Measurements from ENCODE around the gene KCNIP2. TPM values are rescaled to one million over a fixed set of nuclear protein-coding genes. Genes with fewer than 3 reads are reported as not detected.

KCNIP2 gene
- total RNA-seq, 2 donors from 2014 or later: 2.3 to 3.7 TPM

GRCh38 chr10:101858723-101859500 lies 15.3 kb upstream of the KCNIP2 start:
- intact Hi-C loops (cut with DNase I, micrococcal nuclease): no loop called here
- DNase-seq (no peak), ATAC-seq (no peak)

- no peak for ATAC-seq
- intact Hi-C loops (cut with DNase I, micrococcal nuclease): no loop called here
- no peak for DNase-seq
Observed at GRCh38 chr10:101857802-101858476, 14.3 kb upstream of the KCNIP2 start.

GRCh38 chr10:101856626-101857025 lies 13.0 kb upstream of the KCNIP2 start:
- ATAC-seq (no peak), DNase-seq (no peak)
- intact Hi-C loops (cut with DNase I, micrococcal nuclease): no loop called here

GRCh38 chr10:101851411-101852116 lies 8.0 kb upstream of the KCNIP2 start:
- intact Hi-C loops (cut with DNase I, micrococcal nuclease): no loop called here
- DNase-seq (no peak), ATAC-seq (no peak)

- intact Hi-C loops (cut with DNase I, micrococcal nuclease): no loop called here
- no peak for ATAC-seq
- DNase-seq: no peak
Observed at GRCh38 chr10:101850749-101851148, 7.1 kb upstream of the KCNIP2 start.

- intact Hi-C loops (cut with DNase I, micrococcal nuclease): loop anchor here in 1 of 2 donors (10.0 kb wide), 1 partner anchor 156 kb away; no protein-coding TSS in a partner anchor
- ATAC-seq: no peak
- no peak for DNase-seq
Observed at GRCh38 chr10:101848894-101849351, 5.3 kb upstream of the KCNIP2 start.

GRCh38 chr10:101848408-101848807 lies 4.8 kb upstream of the KCNIP2 start:
- no peak for ATAC-seq
- intact Hi-C loops (cut with DNase I, micrococcal nuclease): loop anchor here in 1 of 2 donors (10.0 kb wide), 1 partner anchor 156 kb away; no protein-coding TSS in a partner anchor

GRCh38 chr10:101845893-101846292 lies 2.3 kb upstream of the KCNIP2 start:
- intact Hi-C loops (cut with DNase I, micrococcal nuclease): loop anchor here in 1 of 2 donors (10.0 kb wide), 1 partner anchor 159 kb away; no protein-coding TSS in a partner anchor
- DNase-seq (no peak), ATAC-seq (no peak)

More at GRCh38 chr10:101848408-101848807, 4.8 kb upstream of the KCNIP2 start:
- no peak for DNase-seq

GRCh38 chr10:101841826-101842225 lies 1.8 kb downstream of the KCNIP2 start:
- ATAC-seq (no peak), DNase-seq (no peak)
- intact Hi-C loops (cut with DNase I, micrococcal nuclease): loop anchor here in 1 of 2 donors (10.0 kb wide), 1 partner anchor 163 kb away; no protein-coding TSS in a partner anchor

- intact Hi-C loops (cut with DNase I, micrococcal nuclease): loop anchor here in 1 of 2 donors (10.0 kb wide), 1 partner anchor 164 kb away; no protein-coding TSS in a partner anchor
- ATAC-seq: peak; percentile 85
- DNase-seq: peak; percentile 65 to 77
Observed at GRCh38 chr10:101840741-101841453, 2.7 kb downstream of the KCNIP2 start.

- peak; percentile 3 for ATAC-seq
- DNase-seq: peak in 1 of 2 donors; percentile 30
- intact Hi-C loops (cut with DNase I, micrococcal nuclease): loop anchor here in 1 of 2 donors (10.0 kb wide), 1 partner anchor 165 kb away; no protein-coding TSS in a partner anchor
Observed at GRCh38 chr10:101840102-101840684, 3.4 kb downstream of the KCNIP2 start.

- intact Hi-C loops (cut with DNase I, micrococcal nuclease): loop anchor here in 1 of 2 donors (10.0 kb wide), 1 partner anchor 165 kb away; no protein-coding TSS in a partner anchor
- peak; percentile 69 for ATAC-seq
- DNase-seq: peak; percentile 41 to 68
Observed at GRCh38 chr10:101839416-101840063, 4.1 kb downstream of the KCNIP2 start.

- ATAC-seq (no peak), DNase-seq (no peak)
- intact Hi-C loops (cut with DNase I, micrococcal nuclease): no loop called here
Observed at GRCh38 chr10:101839002-101839401, 4.6 kb downstream of the KCNIP2 start.

GRCh38 chr10:101838416-101838970 lies 5.1 kb downstream of the KCNIP2 start:
- intact Hi-C loops (cut with DNase I, micrococcal nuclease): no loop called here
- no peak for DNase-seq

GRCh38 chr10:101837748-101838147 lies 5.9 kb downstream of the KCNIP2 start:
- DNase-seq (no peak), ATAC-seq (no peak)
- intact Hi-C loops (cut with DNase I, micrococcal nuclease): no loop called here

More at GRCh38 chr10:101838416-101838970, 5.1 kb downstream of the KCNIP2 start:
- no peak for ATAC-seq

- DNase-seq: no peak
- no peak for ATAC-seq
Observed at GRCh38 chr10:101835362-101835761, 8.2 kb downstream of the KCNIP2 start.

GRCh38 chr10:101834341-101834740 lies 9.3 kb downstream of the KCNIP2 start:
- no peak for DNase-seq
- intact Hi-C loops (cut with DNase I, micrococcal nuclease): no loop called here
- ATAC-seq: no peak

More at GRCh38 chr10:101835362-101835761, 8.2 kb downstream of the KCNIP2 start:
- intact Hi-C loops (cut with DNase I, micrococcal nuclease): no loop called here
